NB4 (cell line): ENCODE results near the gene JSRP1.

Experiments
- CTCF ChIP-seq: IDR thresholded peaks from one replicate; pipeline ENCODE4 v1.5.1; 2012; ENCODE audit warnings: low read depth, low read length
- MYC ChIP-seq: IDR thresholded peaks from 2 replicates; pipeline ENCODE4 v1.6.1; 2011; ENCODE audit warnings: low read depth, low read length

DNA sequence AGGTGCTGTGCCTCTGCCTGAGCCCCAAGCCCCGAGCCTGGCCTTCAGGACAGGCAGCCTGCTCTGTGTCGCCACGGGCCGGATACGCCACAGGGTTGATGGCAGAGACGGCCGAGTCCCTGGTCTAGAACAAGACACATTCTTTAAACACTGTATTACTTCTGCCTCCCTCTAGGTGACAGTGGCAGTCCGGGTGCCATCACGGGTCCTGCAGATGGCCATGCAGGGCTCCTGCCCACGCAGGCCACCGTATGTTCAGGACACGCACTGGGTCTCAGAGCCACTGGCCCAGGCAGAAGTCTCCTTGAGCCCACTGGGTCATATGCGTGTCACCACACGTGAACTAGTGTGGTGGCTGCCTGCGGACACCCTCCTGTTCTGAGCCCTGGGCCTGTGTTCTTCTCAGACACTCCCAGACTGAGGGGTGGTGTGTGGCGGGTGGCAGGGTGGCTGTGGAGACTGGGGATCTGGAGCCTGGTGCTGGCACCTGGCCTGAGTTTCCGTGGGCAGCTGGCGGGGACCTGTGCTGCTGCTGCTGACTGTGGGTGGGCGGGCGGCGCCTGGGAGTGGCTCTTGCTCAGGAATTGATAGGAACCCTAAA is 24.5 kb downstream of the JSRP1 start:
- peak; percentile 23; the same call in 1 of the 2 replicates for TF ChIP-seq MYC
- no peak for TF ChIP-seq CTCF
